HEK293T (cell line): ENCODE measurements around the gene CYP4F22.

ENCODE experiments used
- CTCF ChIA-PET: fragments of 350-600 bp; formaldehyde crosslinking; extraction: SDS; loops from one replicate; lab custom pipeline; 2021; ENCODE audit warnings: antibody characterized with exemption, inconsistent platforms; lab: Yijun Ruan, JAX
- POLR2A ChIA-PET: fragments of 350-600 bp; formaldehyde crosslinking; extraction: SDS; loops from one replicate; lab custom pipeline; 2020; ENCODE audit warnings: antibody characterized with exemption, inconsistent platforms; lab: Yijun Ruan, JAX
- DNase-seq: peaks from one replicate; pipeline ENCODE4 v3.0.0; 2012; ENCODE audit warnings: mixed read lengths; ENCODE audit errors: extremely low spot score
- ARNT ChIP-seq: fragments of 450-650 bp; IDR thresholded peaks from 2 replicates; pipeline ENCODE4 v1.6.1; 2017; ENCODE audit warnings: mild to moderate bottlenecking
- BHLHE40 ChIP-seq: fragments of 450-650 bp; IDR thresholded peaks from 2 replicates; pipeline ENCODE4 v1.6.1; 2016; ENCODE audit warnings: mild to moderate bottlenecking, moderate library complexity, borderline replicate concordance
- CTBP1 ChIP-seq: fragments of 450-650 bp; IDR thresholded peaks from 2 replicates; pipeline ENCODE4 v1.6.1; 2016; ENCODE audit warnings: borderline replicate concordance
- ELF4 ChIP-seq: fragments of 450-650 bp; IDR thresholded peaks from 2 replicates; pipeline ENCODE4 v1.6.1; 2017; ENCODE audit warnings: antibody characterized with exemption
- FOXA1 ChIP-seq: fragments of 450-650 bp; IDR thresholded peaks from 2 replicates; pipeline ENCODE4 v1.6.1; 2016; ENCODE audit warnings: mild to moderate bottlenecking
- FOXK2 ChIP-seq: fragments of 450-650 bp; IDR thresholded peaks from 2 replicates; pipeline ENCODE4 v1.6.1; 2016; ENCODE audit warnings: mild to moderate bottlenecking
- FOXM1 ChIP-seq: fragments of 450-650 bp; IDR thresholded peaks from 2 replicates; pipeline ENCODE4 v1.6.1; 2017; ENCODE audit warnings: mild to moderate bottlenecking, borderline replicate concordance
- HDGF ChIP-seq: fragments of 450-650 bp; IDR thresholded peaks from 2 replicates; pipeline ENCODE4 v1.6.1; 2017; ENCODE audit warnings: antibody characterized with exemption, borderline replicate concordance
- L3MBTL2 ChIP-seq: fragments of 450-650 bp; conservative IDR thresholded peaks from 2 replicates; pipeline ENCODE4 v1.6.1; 2016; ENCODE audit warnings: mild to moderate bottlenecking
- LEF1 ChIP-seq: fragments of 450-650 bp; IDR thresholded peaks from 2 replicates; pipeline ENCODE4 v1.6.1; 2017; ENCODE audit warnings: mild to moderate bottlenecking, borderline replicate concordance
- NFRKB ChIP-seq: fragments of 450-650 bp; IDR thresholded peaks from 2 replicates; pipeline ENCODE4 v1.6.1; 2016; ENCODE audit warnings: mild to moderate bottlenecking, moderate library complexity
- SP1 ChIP-seq: fragments of 450-650 bp; IDR thresholded peaks from 2 replicates; pipeline ENCODE4 v1.6.1; 2017
- SUZ12 ChIP-seq: fragments of 450-650 bp; IDR thresholded peaks from 2 replicates; pipeline ENCODE4 v1.6.1; 2016; ENCODE audit warnings: mild to moderate bottlenecking
- TARDBP ChIP-seq: fragments of 450-650 bp; IDR thresholded peaks from 2 replicates; pipeline ENCODE4 v1.6.1; 2016
- ZNF384 ChIP-seq: fragments of 450-650 bp; IDR thresholded peaks from 2 replicates; pipeline ENCODE4 v1.6.1; 2016
- TF ChIP-seq, protein P1 (sequence below): fragments of 450-650 bp; IDR thresholded peaks from 2 replicates; pipeline ENCODE4 v1.6.1; 2016

The CYP4F22 gene

DNA sequence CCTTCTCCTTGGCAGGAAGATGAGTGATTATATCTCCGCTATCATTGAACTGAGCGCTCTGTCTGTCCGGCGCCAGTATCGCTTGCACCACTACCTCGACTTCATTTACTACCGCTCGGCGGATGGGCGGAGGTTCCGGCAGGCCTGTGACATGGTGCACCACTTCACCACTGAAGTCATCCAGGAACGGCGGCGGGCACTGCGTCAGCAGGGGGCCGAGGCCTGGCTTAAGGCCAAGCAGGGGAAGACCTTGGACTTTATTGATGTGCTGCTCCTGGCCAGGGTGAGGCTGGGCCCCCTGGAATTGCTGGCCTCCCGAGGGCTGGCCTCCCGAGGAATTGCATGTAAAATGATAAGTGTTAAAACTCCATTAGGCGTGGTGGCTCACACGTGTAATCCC lies 32.1 kb downstream of the CYP4F22 start:
- ChIA-PET POLR2A (no interaction called here), CTCF (interaction anchor here (0.6 kb wide), 1 partner anchor 121 kb away, joined by 3 read pairs; no protein-coding TSS in a partner anchor)
- TF ChIP-seq FOXA1 (no peak), LEF1 (no peak), ELF4 (no peak), TARDBP (no peak), NFRKB (no peak), ZNF384 (no peak), CTBP1 (no peak), BHLHE40 (no peak), SP1 (no peak), SUZ12 (no peak), ARNT (no peak), FOXK2 (no peak), FOXM1 (no peak), L3MBTL2 (no peak), HDGF (no peak)
- TF ChIP-seq, protein P1, sequence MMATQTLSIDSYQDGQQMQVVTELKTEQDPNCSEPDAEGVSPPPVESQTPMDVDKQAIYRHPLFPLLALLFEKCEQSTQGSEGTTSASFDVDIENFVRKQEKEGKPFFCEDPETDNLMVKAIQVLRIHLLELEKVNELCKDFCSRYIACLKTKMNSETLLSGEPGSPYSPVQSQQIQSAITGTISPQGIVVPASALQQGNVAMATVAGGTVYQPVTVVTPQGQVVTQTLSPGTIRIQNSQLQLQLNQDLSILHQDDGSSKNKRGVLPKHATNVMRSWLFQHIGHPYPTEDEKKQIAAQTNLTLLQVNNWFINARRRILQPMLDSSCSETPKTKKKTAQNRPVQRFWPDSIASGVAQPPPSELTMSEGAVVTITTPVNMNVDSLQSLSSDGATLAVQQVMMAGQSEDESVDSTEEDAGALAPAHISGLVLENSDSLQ, result no peak
- DNase-seq, result no peak

DNA sequence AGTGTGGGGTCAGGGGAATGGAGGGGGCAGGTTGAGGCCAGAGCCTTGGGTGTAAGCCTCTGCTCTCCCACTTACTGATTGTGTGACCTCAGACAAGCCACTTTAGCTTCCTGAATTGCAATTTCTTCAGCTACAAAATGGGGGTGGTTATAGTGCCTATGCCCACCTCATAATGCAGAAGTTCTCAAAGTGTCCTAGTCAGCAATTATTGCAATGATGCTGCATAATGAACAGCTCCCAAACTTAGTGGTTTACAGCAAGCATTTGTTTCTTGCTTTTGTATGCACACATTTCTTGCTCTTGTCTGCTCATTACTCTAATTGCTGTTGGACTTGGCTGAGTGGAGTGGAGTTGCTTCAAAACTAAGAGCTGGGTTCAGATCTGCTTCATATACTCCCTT lies 36.0 kb downstream of the CYP4F22 start:
- ChIA-PET CTCF (no interaction called here), POLR2A (no interaction called here)
- TF ChIP-seq HDGF, result no peak
- TF ChIP-seq ELF4, result no peak
- no peak for TF ChIP-seq L3MBTL2
- no peak for TF ChIP-seq BHLHE40
- no peak for DNase-seq

DNA sequence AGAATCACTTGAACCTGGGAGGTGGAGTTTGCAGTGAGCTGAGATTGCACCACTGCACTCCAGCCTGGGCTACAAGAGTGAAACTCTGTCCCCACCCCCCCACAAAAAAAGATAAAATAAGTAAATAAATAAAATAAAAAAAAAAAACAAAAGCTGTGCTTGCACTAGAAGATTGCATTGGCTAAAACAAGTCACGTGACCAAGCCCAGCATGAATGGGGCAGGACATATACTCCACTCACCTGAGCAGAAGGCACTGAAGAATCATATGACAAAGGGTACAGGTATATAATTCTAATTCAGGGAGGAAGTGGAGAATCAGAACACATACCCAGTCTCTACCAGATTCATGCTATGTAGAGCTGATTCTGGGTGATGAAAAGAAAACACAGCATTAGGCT lies 36.6 kb downstream of the CYP4F22 start:
- ChIA-PET POLR2A (no interaction called here), CTCF (no interaction called here)
- no peak for DNase-seq
- TF ChIP-seq ARNT (no peak), ZNF384 (no peak), SUZ12 (no peak), CTBP1 (no peak), LEF1 (no peak), FOXK2 (no peak), FOXA1 (no peak), ELF4 (no peak), L3MBTL2 (no peak), FOXM1 (no peak), TARDBP (no peak), NFRKB (no peak)
- TF ChIP-seq, protein P1, result no peak

DNA sequence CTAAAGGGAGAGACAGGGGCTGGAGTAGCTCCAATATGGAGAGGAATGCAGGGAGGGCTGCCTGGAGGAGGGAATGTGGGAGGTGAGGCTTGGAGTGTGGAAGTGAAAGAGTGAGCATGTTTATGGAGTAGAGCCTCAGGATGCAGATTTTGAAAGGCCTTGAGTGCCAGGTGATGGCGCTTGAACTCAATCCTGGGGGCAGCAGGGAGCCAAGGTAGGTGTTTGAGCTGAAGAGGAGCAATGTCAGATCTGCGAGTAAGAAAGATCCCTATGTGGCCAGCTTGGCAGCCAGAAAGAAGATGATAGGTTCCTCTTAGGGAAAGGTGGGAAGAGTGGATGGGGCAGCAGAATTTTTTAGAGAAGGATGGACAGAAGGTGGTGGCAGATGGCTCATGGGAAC lies 40.3 kb downstream of the CYP4F22 start:
- DNase-seq, result no peak
- CTCF ChIA-PET, result no interaction called here
- POLR2A ChIA-PET, result interaction anchor here (1.1 kb wide), 1 partner anchor 130 kb away, joined by 3 read pairs; the partner anchor contains the start of gene AKAP8L
- TF ChIP-seq LEF1 (no peak), FOXM1 (no peak), ARNT (no peak)

DNA sequence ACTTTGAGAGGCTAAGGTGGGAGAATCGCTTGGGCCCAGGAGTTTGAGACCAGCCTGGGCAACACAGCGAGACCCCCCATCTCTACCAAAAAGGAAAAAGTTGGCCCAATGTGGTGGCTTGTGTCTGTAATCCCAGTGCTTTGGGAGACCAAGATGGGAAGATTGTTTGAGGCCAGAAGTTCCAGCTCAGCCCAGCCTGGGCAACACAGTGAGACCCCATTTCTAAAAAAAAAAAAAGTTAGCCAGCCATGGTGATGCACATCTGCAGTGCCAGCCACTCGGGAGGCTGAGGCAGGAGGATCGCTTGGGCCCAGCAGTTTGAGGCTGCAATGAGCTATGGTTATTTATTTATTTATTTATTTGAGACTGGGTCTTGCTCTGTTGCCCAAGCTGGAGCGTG lies 41.3 kb downstream of the CYP4F22 start:
- CTCF ChIA-PET, result interaction anchor here (0.7 kb wide), 1 partner anchor 336 kb away, joined by 4 read pairs; no protein-coding TSS in a partner anchor
- DNase-seq, result no peak
- TF ChIP-seq ELF4, result no peak
- TF ChIP-seq FOXM1, result no peak
- no peak for TF ChIP-seq SUZ12
- no peak for TF ChIP-seq LEF1
- TF ChIP-seq SP1, result no peak
- no peak for TF ChIP-seq ZNF384
- TF ChIP-seq FOXK2, result no peak
- no peak for TF ChIP-seq TARDBP
- TF ChIP-seq, protein P1, result no peak
- TF ChIP-seq L3MBTL2, result no peak
- TF ChIP-seq CTBP1, result no peak
- no peak for TF ChIP-seq FOXA1
- no peak for TF ChIP-seq NFRKB
- POLR2A ChIA-PET, result no interaction called here

DNA sequence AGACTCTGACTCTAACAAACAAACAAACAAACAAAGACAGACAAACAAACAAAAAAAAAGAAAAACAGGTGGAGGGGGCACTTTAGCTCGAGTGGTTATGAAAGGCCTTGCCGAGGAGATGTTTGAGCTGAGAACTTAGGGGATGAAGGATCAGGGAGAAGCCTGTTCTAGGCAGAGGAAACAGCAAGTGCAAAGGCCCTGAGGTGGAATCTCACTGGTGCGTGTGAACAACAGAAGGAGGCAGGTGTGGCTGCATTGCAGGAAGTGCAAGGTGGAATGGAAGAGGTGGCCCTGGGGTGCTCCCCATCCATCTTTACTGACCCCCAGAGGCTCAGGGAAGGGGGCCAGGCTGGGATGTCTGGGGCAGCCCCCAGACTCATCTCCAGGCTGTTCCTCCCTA lies 41.9 kb downstream of the CYP4F22 start:
- POLR2A ChIA-PET, result interaction anchor here (0.6 kb wide), 1 partner anchor 330 kb away, joined by 3 read pairs; no protein-coding TSS in a partner anchor
- TF ChIP-seq SP1 (no peak), ZNF384 (no peak), NFRKB (no peak), CTBP1 (no peak), FOXA1 (no peak), FOXK2 (no peak), FOXM1 (no peak), L3MBTL2 (no peak), TARDBP (no peak), ARNT (no peak), LEF1 (no peak), SUZ12 (no peak)
- TF ChIP-seq, protein P1, result no peak
- CTCF ChIA-PET, result interaction anchor here (0.7 kb wide), 1 partner anchor 336 kb away, joined by 4 read pairs; no protein-coding TSS in a partner anchor
- DNase-seq, result no peak
